MM.1S (cell line): ENCODE results near the gene P2RX5.

Experiments used
- DNase-seq: peaks from one replicate; pipeline ENCODE4 v3.0.0-alpha.2; 2015
- H2AFZ ChIP-seq: fragments of 300-600 bp; sonication (generic); 2 replicates; pipeline ENCODE4 v1.6.0; 2016; ENCODE audit warnings: antibody characterized with exemption, low read length
- H3F3A ChIP-seq: fragments of 300-600 bp; sonication (generic); 2 replicates; pipeline ENCODE4 v1.6.1; 2016; ENCODE audit warnings: mild to moderate bottlenecking, antibody characterized with exemption, low read length, moderate library complexity, mixed read lengths; ENCODE audit not compliant: insufficient read depth
- H3K27ac ChIP-seq: fragments of 300-600 bp; sonication (generic); 2 replicates; pipeline ENCODE4 v1.5.1; 2016; ENCODE audit warnings: mild to moderate bottlenecking, low read length
- H3K27me3 ChIP-seq: fragments of 300-600 bp; sonication (generic); replicated peaks from 2 replicates; pipeline ENCODE4 v1.6.0; 2016; ENCODE audit warnings: low read length; ENCODE audit not compliant: insufficient read depth
- H3K36me3 ChIP-seq: fragments of 300-600 bp; sonication (generic); replicated peaks from 2 replicates; pipeline ENCODE4 v1.6.1; 2016; ENCODE audit warnings: mild to moderate bottlenecking, low read length, mixed read lengths; ENCODE audit not compliant: insufficient read depth
- H3K4me1 ChIP-seq: fragments of 300-600 bp; sonication (generic); 2 replicates; pipeline ENCODE4 v1.6.1; 2016; ENCODE audit warnings: low read length, mixed read lengths
- H3K4me2 ChIP-seq: fragments of 300-600 bp; sonication (generic); 2 replicates; pipeline ENCODE4 v1.6.0; 2016; ENCODE audit warnings: low read depth, low read length
- H3K4me3 ChIP-seq: fragments of 300-600 bp; sonication (generic); 2 replicates; pipeline ENCODE4 v1.5.1; 2016; ENCODE audit warnings: low read length, mixed read lengths
- H3K79me2 ChIP-seq: fragments of 300-600 bp; sonication (generic); 2 replicates; pipeline ENCODE4 v1.6.1; 2016; ENCODE audit warnings: mixed run types, low read length, mixed read lengths
- H3K9ac ChIP-seq: fragments of 300-600 bp; sonication (generic); 2 replicates; pipeline ENCODE4 v1.6.1; 2016; ENCODE audit warnings: low read length, mixed read lengths
- H3K9me2 ChIP-seq: fragments of 300-600 bp; sonication (generic); replicated peaks from 2 replicates; pipeline ENCODE4 v1.6.1; 2016; ENCODE audit warnings: mild to moderate bottlenecking, low read length, mixed read lengths; ENCODE audit not compliant: insufficient read depth
- H3K9me3 ChIP-seq: fragments of 300-600 bp; sonication (generic); replicated peaks from 2 replicates; pipeline ENCODE4 v1.6.1; 2016; ENCODE audit warnings: mild to moderate bottlenecking, low read length, mixed read lengths; ENCODE audit not compliant: insufficient read depth
- H4K20me1 ChIP-seq: fragments of 300-600 bp; sonication (generic); 2 replicates; pipeline ENCODE4 v1.6.1; 2016; ENCODE audit warnings: mild to moderate bottlenecking, low read length, moderate library complexity, mixed read lengths; ENCODE audit not compliant: insufficient read depth
- CTCF ChIP-seq: fragments of 300-600 bp; sonication (generic); IDR thresholded peaks from 2 replicates; pipeline ENCODE4 v1.5.1; 2016; ENCODE audit warnings: antibody characterized with exemption, low read length, mixed read lengths
- EZH2 ChIP-seq: fragments of 300-600 bp; sonication (generic); optimal IDR thresholded peaks from 2 replicates; pipeline ENCODE3; 2017; ENCODE audit warnings: low read depth, mild to moderate bottlenecking, antibody characterized with exemption, low read length, mixed read lengths
- EZH2phosphoT487 ChIP-seq: fragments of 300-600 bp; sonication (generic); IDR thresholded peaks from 2 replicates; pipeline ENCODE4 v1.6.1; 2018; ENCODE audit warnings: antibody characterized with exemption, low read length

P2RX5 gene

GRCh38 chr17:3656755-3657587 is 39.0 kb downstream of the P2RX5 start:
- H3K4me3 ChIP-seq = no peak overlapping the region
- H3K27ac ChIP-seq = no peak overlapping the region
- H3K79me2 ChIP-seq = no peaks in the 10 kb centered on the region
- no peaks in the 10 kb centered on the region for H3K36me3 ChIP-seq
- H3K9ac ChIP-seq = no peak overlapping the region
- H3K4me1 ChIP-seq = no peaks in the 10 kb centered on the region
- H3K9me2 ChIP-seq = no peaks in the 10 kb centered on the region
- H3F3A ChIP-seq = no peaks in the 10 kb centered on the region
- no peaks in the 10 kb centered on the region for H3K9me3 ChIP-seq
- H3K4me2 ChIP-seq = no peak overlapping the region
- peak; percentile 2 for DNase-seq
- no peaks in the 10 kb centered on the region for H4K20me1 ChIP-seq
- TF ChIP-seq EZH2 (no peak), EZH2phosphoT487 (no peak), CTCF (no peak)
- no peaks in the 10 kb centered on the region for H3K27me3 ChIP-seq
- H2AFZ ChIP-seq = no peak overlapping the region

GRCh38 chr17:3656353-3656752 is 39.6 kb downstream of the P2RX5 start:
- H3K4me2 ChIP-seq = no peak overlapping the region
- H3K27ac ChIP-seq = no peak overlapping the region
- no peak overlapping the region for H2AFZ ChIP-seq
- H3K9me3 ChIP-seq = no peaks in the 10 kb centered on the region
- no peaks in the 10 kb centered on the region for H3K9me2 ChIP-seq
- H3K36me3 ChIP-seq = no peaks in the 10 kb centered on the region
- H3K79me2 ChIP-seq = no peaks in the 10 kb centered on the region
- H4K20me1 ChIP-seq = no peaks in the 10 kb centered on the region
- peak; percentile 2 for DNase-seq
- no peak overlapping the region for H3K9ac ChIP-seq
- H3K4me3 ChIP-seq = no peak overlapping the region
- no peaks in the 10 kb centered on the region for H3K27me3 ChIP-seq
- H3F3A ChIP-seq = no peaks in the 10 kb centered on the region
- no peaks in the 10 kb centered on the region for H3K4me1 ChIP-seq
- no peak for TF ChIP-seq CTCF
- no peak for TF ChIP-seq EZH2
- no peak for TF ChIP-seq EZH2phosphoT487

GRCh38 chr17:3655766-3656165 is 40.2 kb downstream of the P2RX5 start:
- Histone ChIP-seq H3K9me2 (no peaks in the 10 kb centered on the region), H2AFZ (no peak overlapping the region), H4K20me1 (no peaks in the 10 kb centered on the region), H3K79me2 (no peaks in the 10 kb centered on the region), H3K27ac (no peak overlapping the region), H3K4me2 (no peak overlapping the region), H3F3A (no peaks in the 10 kb centered on the region), H3K27me3 (no peaks in the 10 kb centered on the region), H3K4me1 (no peaks in the 10 kb centered on the region), H3K9me3 (no peaks in the 10 kb centered on the region), H3K9ac (no peak overlapping the region), H3K36me3 (no peaks in the 10 kb centered on the region), H3K4me3 (no peak overlapping the region)
- TF ChIP-seq CTCF (no peak), EZH2phosphoT487 (no peak), EZH2 (no peak)
- DNase-seq = peak; percentile 0
